Nephron progenitor cell (in vitro differentiated cells): Measurements from ENCODE around the gene ARHGEF7.

Experiments
- DNase-seq: peaks from one replicate; pipeline ENCODE4 v3.0.0; 2021
- H3K27ac Mint-ChIP-seq: 2 replicates; pipeline ENCODE4 v1.8.0; 2021; ENCODE audit warnings: mild to moderate bottlenecking, moderate library complexity, mixed read lengths
- H3K27me3 Mint-ChIP-seq: 2 replicates; pipeline ENCODE4 v1.8.0; 2021; ENCODE audit warnings: mild to moderate bottlenecking, low read depth, mixed read lengths; ENCODE audit not compliant: poor library complexity
- H3K36me3 Mint-ChIP-seq: 2 replicates; pipeline ENCODE4 v1.8.0; 2021; ENCODE audit warnings: low read depth, mixed read lengths
- H3K4me1 Mint-ChIP-seq: 2 replicates; pipeline ENCODE4 v1.8.0; 2021; ENCODE audit warnings: mixed read lengths
- H3K4me3 Mint-ChIP-seq: 2 replicates; pipeline ENCODE4 v1.8.0; 2021; ENCODE audit warnings: mild to moderate bottlenecking, moderate library complexity, mixed read lengths
- H3K9me3 Mint-ChIP-seq: 2 replicates; pipeline ENCODE4 v1.8.0; 2021; ENCODE audit warnings: mild to moderate bottlenecking, moderate library complexity, mixed read lengths
- TF ChIP-seq, protein P1 (sequence below): fragments of 200-600 bp; sonication (generic); IDR thresholded peaks from 2 replicates; pipeline ENCODE4 v1.5.0; 2021; ENCODE audit warnings: antibody characterized with exemption

The ARHGEF7 gene

DNA sequence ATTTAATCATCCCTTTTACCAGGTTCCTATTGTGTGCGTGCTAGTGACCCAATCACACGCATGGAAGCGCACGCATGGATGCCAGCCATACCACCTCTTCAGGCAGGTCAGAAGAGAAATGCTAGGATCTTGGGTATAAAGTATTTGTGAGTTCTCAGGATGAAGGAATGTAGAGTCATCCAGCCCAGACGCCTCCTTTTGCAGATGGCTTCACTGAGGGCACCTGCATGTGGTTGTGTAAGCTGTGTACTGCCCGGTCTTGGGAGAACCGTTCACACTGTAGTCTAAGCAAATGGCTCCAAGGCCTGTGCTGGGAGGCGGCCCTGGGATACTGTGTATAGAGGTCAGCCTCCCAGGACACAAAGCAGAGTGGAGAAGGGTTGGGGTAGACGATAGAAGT lies 7.5 kb downstream of the ARHGEF7 start:
- TF ChIP-seq, protein P1, sequence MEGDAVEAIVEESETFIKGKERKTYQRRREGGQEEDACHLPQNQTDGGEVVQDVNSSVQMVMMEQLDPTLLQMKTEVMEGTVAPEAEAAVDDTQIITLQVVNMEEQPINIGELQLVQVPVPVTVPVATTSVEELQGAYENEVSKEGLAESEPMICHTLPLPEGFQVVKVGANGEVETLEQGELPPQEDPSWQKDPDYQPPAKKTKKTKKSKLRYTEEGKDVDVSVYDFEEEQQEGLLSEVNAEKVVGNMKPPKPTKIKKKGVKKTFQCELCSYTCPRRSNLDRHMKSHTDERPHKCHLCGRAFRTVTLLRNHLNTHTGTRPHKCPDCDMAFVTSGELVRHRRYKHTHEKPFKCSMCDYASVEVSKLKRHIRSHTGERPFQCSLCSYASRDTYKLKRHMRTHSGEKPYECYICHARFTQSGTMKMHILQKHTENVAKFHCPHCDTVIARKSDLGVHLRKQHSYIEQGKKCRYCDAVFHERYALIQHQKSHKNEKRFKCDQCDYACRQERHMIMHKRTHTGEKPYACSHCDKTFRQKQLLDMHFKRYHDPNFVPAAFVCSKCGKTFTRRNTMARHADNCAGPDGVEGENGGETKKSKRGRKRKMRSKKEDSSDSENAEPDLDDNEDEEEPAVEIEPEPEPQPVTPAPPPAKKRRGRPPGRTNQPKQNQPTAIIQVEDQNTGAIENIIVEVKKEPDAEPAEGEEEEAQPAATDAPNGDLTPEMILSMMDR = no peak
- DNase-seq = no peak
- Mint-ChIP-seq H3K9me3 (no peaks in the 10 kb centered on the region), H3K27ac (no peak overlapping the region), H3K27me3 (peaks cover 49% of the 10 kb centered on the region), H3K4me1 (peaks cover 49% of the 10 kb centered on the region), H3K36me3 (peaks cover 7% of the 10 kb centered on the region), H3K4me3 (no peak overlapping the region)

DNA sequence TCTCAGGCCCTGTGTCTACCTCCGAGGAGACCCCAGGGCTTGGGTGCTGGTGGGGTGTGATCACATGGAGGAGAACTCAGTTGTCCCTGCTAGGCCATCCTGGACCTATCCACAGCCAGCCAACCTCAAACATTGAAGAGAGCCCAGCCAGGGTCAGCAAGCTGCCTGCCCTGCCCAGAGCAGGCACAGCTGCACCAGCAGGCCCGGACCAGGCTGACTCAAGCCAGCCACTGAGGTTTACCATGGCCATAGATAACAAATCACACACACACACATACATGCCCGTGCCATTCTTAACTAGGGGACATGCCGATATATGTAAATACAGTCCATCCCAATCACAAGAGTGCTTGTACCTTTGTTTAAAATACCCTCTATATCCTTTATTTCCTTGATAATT lies 8.1 kb downstream of the ARHGEF7 start:
- Mint-ChIP-seq H3K27me3 (peaks cover 47% of the 10 kb centered on the region), H3K4me1 (peaks cover 43% of the 10 kb centered on the region), H3K9me3 (no peaks in the 10 kb centered on the region), H3K4me3 (no peak overlapping the region), H3K36me3 (peaks cover 3% of the 10 kb centered on the region), H3K27ac (no peak overlapping the region)
- DNase-seq = no peak
- TF ChIP-seq, protein P1 = no peak

DNA sequence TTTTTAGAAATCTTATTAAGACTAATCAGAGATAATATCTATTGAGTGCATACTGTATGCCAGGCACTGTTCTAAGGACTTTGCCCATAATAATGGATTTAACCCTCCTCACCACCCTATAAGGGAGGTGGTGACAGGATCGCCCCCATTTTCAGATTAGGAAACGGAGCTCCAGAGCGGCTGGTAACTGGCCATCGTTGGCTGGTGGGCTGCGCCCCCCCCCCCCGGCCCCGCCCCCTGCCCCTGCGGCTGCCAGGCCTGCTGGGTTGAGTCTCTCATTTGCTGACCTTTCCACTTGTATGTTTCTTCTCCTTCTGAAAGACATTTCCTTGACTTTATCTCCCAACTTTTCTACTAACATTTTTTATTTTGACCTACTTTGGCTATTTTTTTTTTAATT lies 8.5 kb downstream of the ARHGEF7 start:
- Mint-ChIP-seq H3K27me3 (peaks cover 47% of the 10 kb centered on the region), H3K4me3 (no peak overlapping the region), H3K27ac (no peak overlapping the region), H3K9me3 (no peaks in the 10 kb centered on the region), H3K4me1 (peaks cover 39% of the 10 kb centered on the region), H3K36me3 (no peaks in the 10 kb centered on the region)
- DNase-seq = no peak
- TF ChIP-seq, protein P1 = no peak

DNA sequence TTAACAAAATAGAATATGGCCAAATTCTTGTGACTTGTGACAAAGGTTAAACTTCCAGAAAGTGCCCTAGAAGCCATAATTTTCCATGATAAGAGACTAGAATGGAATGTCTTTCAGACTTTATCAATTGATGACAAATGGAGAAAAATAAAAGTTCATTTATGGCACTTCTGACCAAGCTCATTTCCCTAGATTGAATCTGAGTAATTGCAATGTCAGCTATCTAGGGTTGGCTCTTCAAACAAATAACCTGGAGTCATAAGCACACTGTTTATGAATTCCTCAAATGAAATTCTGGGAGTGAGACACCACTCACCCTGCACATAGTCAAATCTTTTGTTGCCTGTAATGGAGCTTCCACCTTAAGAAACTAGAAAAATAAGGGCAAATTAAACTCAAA lies 11.4 kb downstream of the ARHGEF7 start:
- H3K4me3 Mint-ChIP-seq = no peak overlapping the region
- H3K27me3 Mint-ChIP-seq = peaks cover 46% of the 10 kb centered on the region
- no peaks in the 10 kb centered on the region for H3K9me3 Mint-ChIP-seq

DNA sequence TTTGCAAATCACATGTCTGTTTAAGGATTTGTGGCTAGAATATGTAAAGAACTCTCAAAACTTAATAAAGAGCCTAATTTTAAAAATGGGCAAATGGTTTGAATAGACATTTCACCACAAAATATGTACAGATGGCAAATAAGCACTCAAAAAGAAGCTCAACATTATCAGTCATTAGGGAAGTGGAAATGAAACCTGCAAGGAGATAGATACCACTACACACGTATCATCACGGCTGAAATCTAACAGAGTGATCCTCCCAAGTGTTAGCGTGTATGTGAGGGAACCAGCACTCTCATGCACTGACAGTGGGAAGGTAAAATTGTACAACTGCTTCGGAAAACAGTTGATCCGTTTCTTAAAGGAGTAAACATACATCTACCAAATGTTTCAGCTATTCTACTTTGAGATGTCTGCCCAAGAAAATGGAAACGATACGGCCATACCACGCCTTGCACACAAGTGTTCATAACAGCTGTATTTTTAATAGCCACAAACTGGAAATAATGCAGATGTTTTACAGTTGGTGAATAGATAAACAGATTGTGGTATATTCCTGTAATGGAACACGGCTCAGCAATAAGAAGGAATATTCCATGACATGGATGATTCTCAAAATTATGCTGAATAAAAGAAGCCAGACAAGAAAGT lies 14.5 kb downstream of the ARHGEF7 start:
- TF ChIP-seq, protein P1 = no peak
- H3K27ac Mint-ChIP-seq = no peak overlapping the region
- H3K4me3 Mint-ChIP-seq = no peak overlapping the region
- peaks cover 37% of the 10 kb centered on the region for H3K27me3 Mint-ChIP-seq
- no peaks in the 10 kb centered on the region for H3K36me3 Mint-ChIP-seq
- H3K9me3 Mint-ChIP-seq = peaks cover 4% of the 10 kb centered on the region
- peaks cover 7% of the 10 kb centered on the region for H3K4me1 Mint-ChIP-seq
- DNase-seq = no peak

More for the DNA sequence above, 11.4 kb downstream of the ARHGEF7 start:
- Mint-ChIP-seq H3K36me3 (no peaks in the 10 kb centered on the region), H3K4me1 (peaks cover 23% of the 10 kb centered on the region), H3K27ac (no peak overlapping the region)
- TF ChIP-seq, protein P1 = no peak
- DNase-seq = no peak

DNA sequence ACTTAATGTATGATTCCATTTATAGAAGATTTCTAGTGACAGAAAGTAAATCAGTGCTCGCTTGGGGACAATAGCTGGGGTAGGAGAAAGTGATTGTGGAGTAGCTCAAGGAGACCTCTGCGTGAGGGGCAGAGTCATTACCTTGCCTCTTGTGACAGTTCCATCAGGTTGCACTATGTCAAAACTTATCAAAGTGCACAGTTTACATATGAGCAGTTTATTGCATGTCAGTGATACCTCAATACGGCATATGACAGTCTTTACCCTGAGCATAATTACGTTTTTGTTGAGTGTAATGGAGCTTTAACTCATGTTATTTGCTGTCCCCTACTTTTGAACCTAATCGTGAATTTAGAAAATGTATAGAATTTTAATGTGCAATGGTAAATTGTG lies 15.0 kb downstream of the ARHGEF7 start:
- Mint-ChIP-seq H3K4me3 (no peak overlapping the region), H3K9me3 (peaks cover 10% of the 10 kb centered on the region), H3K27me3 (peaks cover 33% of the 10 kb centered on the region), H3K27ac (no peak overlapping the region), H3K36me3 (no peaks in the 10 kb centered on the region), H3K4me1 (peaks cover 7% of the 10 kb centered on the region)
- DNase-seq = no peak
- TF ChIP-seq, protein P1 = no peak
